SIG-M5 (cell line): ENCODE results near the gene CMIP.
"Not testable (repeated sequence)": the region's sequence is repeated elsewhere in the genome, so short reads cannot be mapped to it uniquely, and the experiment has no call there.

Experiments
- DNase-seq: peaks from one replicate; lab custom pipeline; 2025; lab: John Stamatoyannopoulos, UW

CMIP gene

DNA sequence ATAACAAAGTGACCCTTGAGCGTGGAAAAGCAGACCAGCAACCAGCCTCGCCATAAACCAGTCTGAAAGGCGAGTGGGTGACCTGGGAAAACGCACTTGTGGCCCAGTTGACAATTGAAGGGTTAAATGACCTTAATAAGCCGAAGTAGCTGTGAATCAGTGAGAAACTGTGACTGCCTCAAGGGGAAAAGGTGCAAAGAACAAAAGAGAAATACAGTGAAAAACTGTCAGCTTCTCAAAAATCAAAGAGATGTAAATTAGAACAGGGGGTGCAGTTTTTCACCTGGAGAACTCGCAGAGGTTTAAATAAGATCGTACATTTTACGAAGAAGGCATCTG is 124.1 kb downstream of the CMIP start:
- no peak for DNase-seq

- DNase-seq = no peak
Measured at GRCh38 chr16:81569361-81570034, 124.9 kb downstream of the CMIP start.

GRCh38 chr16:81570151-81570846 is 125.7 kb downstream of the CMIP start:
- DNase-seq = no peak

- no peak for DNase-seq
Measured at GRCh38 chr16:81571175-81571574, 126.6 kb downstream of the CMIP start.

- DNase-seq = no peak
Measured at GRCh38 chr16:81571592-81572385, 127.2 kb downstream of the CMIP start.

GRCh38 chr16:81572386-81573144 is 128.0 kb downstream of the CMIP start:
- no peak for DNase-seq

- no peak for DNase-seq
Measured at GRCh38 chr16:81573533-81574020, 129.0 kb downstream of the CMIP start.

- no peak for DNase-seq
Measured at GRCh38 chr16:81574168-81574567, 129.6 kb downstream of the CMIP start.

- DNase-seq = no peak
Measured at GRCh38 chr16:81575307-81575706, 130.7 kb downstream of the CMIP start.

DNA sequence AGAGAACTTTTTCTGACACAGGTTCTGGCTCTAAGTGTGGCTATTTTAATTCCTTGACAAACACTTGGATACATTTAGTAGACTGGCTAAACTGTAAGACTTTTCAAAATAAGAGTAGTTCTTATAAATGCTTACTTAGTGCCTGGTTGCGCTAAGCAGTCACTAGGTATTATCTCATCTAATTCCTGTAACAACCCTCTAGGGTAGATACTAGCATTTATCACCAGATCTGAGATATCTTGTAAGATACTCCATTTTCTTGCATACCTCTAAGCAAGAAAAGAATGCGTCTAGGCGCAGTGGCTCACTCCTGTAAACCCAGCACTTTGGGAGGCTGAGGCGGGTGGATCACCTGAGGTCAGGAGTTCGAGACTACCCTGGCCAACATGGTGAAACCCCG is 131.2 kb downstream of the CMIP start:
- no peak for DNase-seq

GRCh38 chr16:81576696-81577095 is 132.1 kb downstream of the CMIP start:
- no peak for DNase-seq

DNA sequence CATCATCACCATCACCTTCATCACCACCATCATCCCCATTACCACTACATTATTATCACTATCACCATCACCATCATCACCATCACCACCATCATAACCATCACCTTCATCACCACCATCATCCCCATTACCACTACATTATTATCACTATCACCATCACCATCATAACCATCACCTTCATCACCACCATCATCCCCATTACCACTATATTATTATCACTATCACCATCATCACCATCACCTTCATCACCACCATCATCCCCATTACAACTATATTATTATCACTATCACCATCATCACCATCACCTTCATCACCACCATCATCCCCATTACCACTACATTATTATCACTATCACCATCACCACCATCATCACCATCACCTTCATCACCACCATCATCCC is 132.7 kb downstream of the CMIP start:
- not testable (repeated sequence) for DNase-seq

DNA sequence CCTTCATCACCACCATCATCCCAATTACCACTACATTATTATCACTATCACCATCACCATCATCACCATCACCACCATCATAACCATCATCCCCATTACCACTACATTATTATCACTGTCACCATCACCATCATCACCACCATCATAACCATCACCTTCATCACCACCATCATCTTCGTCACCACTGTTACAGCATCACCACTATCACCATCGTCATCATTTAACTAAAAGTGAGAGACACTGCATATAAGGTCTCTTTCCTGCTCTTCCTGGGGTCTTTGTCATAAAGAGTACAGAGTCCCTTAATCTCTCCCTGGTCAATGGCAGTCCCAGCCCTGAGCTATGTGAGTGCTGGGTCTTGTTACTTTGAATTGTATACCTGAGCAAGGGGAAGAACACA is 133.5 kb downstream of the CMIP start:
- DNase-seq = no peak

DNA sequence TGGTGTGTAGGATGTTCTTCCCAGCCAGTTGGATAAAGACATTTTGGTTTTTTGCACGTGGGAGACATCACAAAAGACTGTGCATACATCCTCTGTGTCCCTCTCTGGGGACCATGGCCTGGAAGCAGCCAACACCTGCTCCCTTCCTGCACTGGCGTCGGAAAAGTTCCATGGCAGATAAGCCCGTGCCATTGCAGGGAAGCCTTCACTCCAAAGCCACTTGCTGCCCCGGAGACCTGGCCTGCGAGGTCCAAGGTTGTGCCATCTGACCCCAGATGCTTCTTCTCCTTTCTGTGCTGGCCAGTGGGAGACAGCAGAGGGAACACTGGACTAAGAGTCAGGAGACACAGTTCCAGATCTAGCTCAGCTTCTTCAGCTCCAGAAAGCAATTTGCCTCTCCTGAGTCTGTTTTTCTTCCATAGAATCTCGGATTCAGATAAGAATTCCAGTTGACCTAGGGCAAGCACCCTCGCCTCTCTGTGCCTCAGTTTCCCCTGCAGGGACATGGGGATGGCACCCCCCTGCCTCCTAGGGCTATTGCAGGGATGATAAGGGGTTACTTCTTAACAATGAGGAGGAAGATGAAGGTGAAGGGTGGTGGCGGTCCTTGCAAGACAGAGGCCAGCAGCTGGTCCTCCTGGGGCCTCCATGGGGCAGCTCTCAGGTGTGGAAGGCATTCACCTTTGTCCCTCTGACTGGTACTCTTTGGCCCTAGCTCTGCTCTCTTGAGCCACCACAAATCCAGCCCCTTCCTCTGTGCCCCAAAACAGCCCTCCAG is 134.2 kb downstream of the CMIP start:
- no peak for DNase-seq

- DNase-seq = no peak
Measured at GRCh38 chr16:81581107-81581506, 136.5 kb downstream of the CMIP start.

GRCh38 chr16:81582655-81583441 is 138.2 kb downstream of the CMIP start:
- no peak for DNase-seq

- DNase-seq = no peak
Measured at GRCh38 chr16:81583893-81584631, 139.5 kb downstream of the CMIP start.

DNA sequence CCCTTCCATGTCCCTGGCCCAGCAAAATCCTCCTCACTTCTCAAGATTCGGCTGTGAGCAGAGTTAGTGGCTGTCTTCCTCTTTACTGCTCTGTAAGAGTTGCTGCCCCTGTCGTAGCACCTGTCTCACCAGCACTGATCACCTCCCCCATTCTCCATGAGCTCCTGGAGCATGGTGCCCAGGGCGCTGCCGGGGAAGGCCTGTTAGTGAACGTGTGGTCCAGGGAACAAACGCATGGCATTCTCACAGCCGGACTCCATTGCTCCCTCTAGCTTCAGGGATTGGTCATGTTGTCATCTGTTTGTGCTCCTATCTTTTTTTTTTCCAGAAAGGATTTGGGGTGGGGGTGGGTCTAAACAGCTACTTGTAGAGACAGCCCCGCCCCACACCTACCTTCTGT is 141.2 kb downstream of the CMIP start:
- no peak for DNase-seq

- no peak for DNase-seq
Measured at GRCh38 chr16:81586417-81586816, 141.8 kb downstream of the CMIP start.
